Glutamatergic neuron (in vitro differentiated cells): ENCODE data around the gene ENTPD1. TPM values are rescaled to one million over a fixed set of nuclear protein-coding genes. Genes with fewer than 3 reads are reported as not detected.

ENCODE experiments used
- DNase-seq: peaks from one replicate; pipeline ENCODE4 v3.0.0; 2022
- H3K27ac Mint-ChIP-seq: one replicate; pipeline ENCODE4 v1.8.0; 2020; ENCODE audit warnings: mild to moderate bottlenecking, mixed read lengths, inconsistent platforms; ENCODE audit not compliant: unreplicated experiment
- H3K27me3 Mint-ChIP-seq: one replicate; pipeline ENCODE4 v1.8.0; 2020; ENCODE audit warnings: mild to moderate bottlenecking, moderate library complexity, mixed read lengths, inconsistent platforms; ENCODE audit not compliant: unreplicated experiment
- H3K36me3 Mint-ChIP-seq: one replicate; pipeline ENCODE4 v1.8.0; 2020; ENCODE audit warnings: mild to moderate bottlenecking, mixed read lengths, inconsistent platforms; ENCODE audit not compliant: unreplicated experiment
- H3K4me1 Mint-ChIP-seq: one replicate; pipeline ENCODE4 v1.8.0; 2020; ENCODE audit warnings: mild to moderate bottlenecking, low read depth, mixed read lengths, inconsistent platforms; ENCODE audit not compliant: unreplicated experiment
- H3K4me3 Mint-ChIP-seq: one replicate; pipeline ENCODE4 v1.8.0; 2020; ENCODE audit warnings: mild to moderate bottlenecking, mixed read lengths, inconsistent platforms; ENCODE audit not compliant: unreplicated experiment
- H3K9me3 Mint-ChIP-seq: one replicate; pipeline ENCODE4 v1.8.0; 2020; ENCODE audit warnings: mild to moderate bottlenecking, moderate library complexity, mixed read lengths, inconsistent platforms; ENCODE audit not compliant: unreplicated experiment
- total RNA-seq: library from RNA; stranded (reverse); fragmentation: NEBNext Ultra II Directional; extraction: Animal tissue kit (Norgen Biotek cat#: 25700); gene quantifications from one replicate; pipeline ENCODE4 v1.2.1, GENCODE V29; 2021; ENCODE audit not compliant: unreplicated experiment
- TF ChIP-seq, protein P1 (sequence below): fragments of 200-600 bp; sonication (generic); IDR thresholded peaks from one replicate; pipeline ENCODE4 v1.5.0; 2021; ENCODE audit not compliant: partially characterized antibody, unreplicated experiment

The ENTPD1 gene
- total RNA-seq, 1 donor from 2014 or later: not detected

- H3K27ac Mint-ChIP-seq: no peak overlapping the region
- H3K9me3 Mint-ChIP-seq: no peaks in the 10 kb centered on the region
- H3K4me1 Mint-ChIP-seq: no peaks in the 10 kb centered on the region
- H3K36me3 Mint-ChIP-seq: no peaks in the 10 kb centered on the region
- peaks cover 4% of the 10 kb centered on the region for H3K27me3 Mint-ChIP-seq
- H3K4me3 Mint-ChIP-seq: no peak overlapping the region
- TF ChIP-seq, protein P1, sequence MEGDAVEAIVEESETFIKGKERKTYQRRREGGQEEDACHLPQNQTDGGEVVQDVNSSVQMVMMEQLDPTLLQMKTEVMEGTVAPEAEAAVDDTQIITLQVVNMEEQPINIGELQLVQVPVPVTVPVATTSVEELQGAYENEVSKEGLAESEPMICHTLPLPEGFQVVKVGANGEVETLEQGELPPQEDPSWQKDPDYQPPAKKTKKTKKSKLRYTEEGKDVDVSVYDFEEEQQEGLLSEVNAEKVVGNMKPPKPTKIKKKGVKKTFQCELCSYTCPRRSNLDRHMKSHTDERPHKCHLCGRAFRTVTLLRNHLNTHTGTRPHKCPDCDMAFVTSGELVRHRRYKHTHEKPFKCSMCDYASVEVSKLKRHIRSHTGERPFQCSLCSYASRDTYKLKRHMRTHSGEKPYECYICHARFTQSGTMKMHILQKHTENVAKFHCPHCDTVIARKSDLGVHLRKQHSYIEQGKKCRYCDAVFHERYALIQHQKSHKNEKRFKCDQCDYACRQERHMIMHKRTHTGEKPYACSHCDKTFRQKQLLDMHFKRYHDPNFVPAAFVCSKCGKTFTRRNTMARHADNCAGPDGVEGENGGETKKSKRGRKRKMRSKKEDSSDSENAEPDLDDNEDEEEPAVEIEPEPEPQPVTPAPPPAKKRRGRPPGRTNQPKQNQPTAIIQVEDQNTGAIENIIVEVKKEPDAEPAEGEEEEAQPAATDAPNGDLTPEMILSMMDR: no peak
- no peak for DNase-seq
These were observed 26.4 kb downstream of the ENTPD1 start for GRCh38 chr10:95782318-95782717.

DNA sequence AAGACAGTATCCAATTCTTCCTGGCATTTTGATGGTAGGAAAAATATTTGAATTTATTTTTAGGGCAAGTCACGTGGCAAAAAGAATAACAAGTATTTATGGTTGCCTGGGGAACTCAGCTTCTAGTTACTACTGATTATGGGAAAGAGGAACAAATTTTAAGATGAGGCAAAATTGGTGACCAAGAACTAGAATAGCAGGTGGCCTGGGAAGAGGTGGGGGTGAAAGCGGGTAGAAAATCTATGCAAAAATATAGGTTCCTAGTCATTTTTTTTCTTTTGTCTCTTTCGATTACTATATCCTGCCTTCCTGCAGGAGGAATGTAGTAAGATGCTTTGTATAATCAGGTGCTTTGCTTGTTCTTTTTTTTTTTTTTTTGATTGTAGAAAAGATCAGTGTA lies 27.8 kb downstream of the ENTPD1 start:
- Mint-ChIP-seq H3K9me3 (no peaks in the 10 kb centered on the region), H3K36me3 (no peaks in the 10 kb centered on the region), H3K4me3 (no peak overlapping the region), H3K27me3 (peaks cover 4% of the 10 kb centered on the region), H3K27ac (no peak overlapping the region), H3K4me1 (no peaks in the 10 kb centered on the region)
- no peak for DNase-seq
- TF ChIP-seq, protein P1: no peak

- Mint-ChIP-seq H3K9me3 (no peaks in the 10 kb centered on the region), H3K27ac (no peak overlapping the region), H3K4me1 (no peaks in the 10 kb centered on the region), H3K4me3 (no peak overlapping the region), H3K36me3 (no peaks in the 10 kb centered on the region), H3K27me3 (peaks cover 4% of the 10 kb centered on the region)
- TF ChIP-seq, protein P1: no peak
- no peak for DNase-seq
These were observed 28.4 kb downstream of the ENTPD1 start for GRCh38 chr10:95784279-95784913.

GRCh38 chr10:95785317-95785716 lies 29.4 kb downstream of the ENTPD1 start:
- no peak overlapping the region for H3K27ac Mint-ChIP-seq
- H3K27me3 Mint-ChIP-seq: peaks cover 4% of the 10 kb centered on the region
- DNase-seq: no peak
- H3K9me3 Mint-ChIP-seq: no peaks in the 10 kb centered on the region
- H3K4me3 Mint-ChIP-seq: no peak overlapping the region
- TF ChIP-seq, protein P1: no peak
- no peaks in the 10 kb centered on the region for H3K4me1 Mint-ChIP-seq
- H3K36me3 Mint-ChIP-seq: no peaks in the 10 kb centered on the region

DNA sequence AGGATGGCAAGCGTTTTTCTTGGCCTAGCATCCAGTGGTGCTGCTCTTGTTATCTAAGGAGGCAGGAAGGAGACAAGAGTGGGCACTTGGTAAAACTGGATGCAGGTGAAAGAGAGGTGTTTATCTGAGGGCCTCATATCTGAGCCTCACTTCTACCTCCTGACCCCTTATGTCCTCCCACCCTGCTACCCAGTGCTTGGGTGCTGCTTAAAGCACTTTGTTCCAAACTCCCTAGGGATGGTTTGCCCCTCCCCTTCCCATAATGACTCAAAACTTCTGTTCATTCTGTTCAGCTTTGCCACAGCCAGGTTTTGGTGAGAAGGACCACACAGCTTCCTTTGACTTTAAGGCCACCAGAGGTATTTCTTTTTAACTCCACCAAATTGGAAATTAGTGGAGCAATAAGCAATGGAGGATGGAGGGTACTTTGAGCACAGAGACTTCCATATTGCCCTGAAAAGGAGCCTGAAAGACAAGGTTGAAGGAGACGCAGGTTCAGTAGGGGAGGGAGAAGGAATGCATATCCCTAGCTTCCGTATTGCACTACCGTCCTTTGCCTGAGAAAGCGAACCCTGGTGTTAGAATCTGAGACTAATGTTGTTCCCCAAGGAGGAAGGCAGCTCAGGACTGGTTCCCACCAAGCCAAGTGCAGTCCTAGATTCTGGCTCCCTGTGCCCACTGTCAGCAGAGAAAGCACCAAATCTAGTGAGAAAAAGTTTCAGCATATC lies 30.1 kb downstream of the ENTPD1 start:
- Mint-ChIP-seq H3K9me3 (no peaks in the 10 kb centered on the region), H3K4me1 (no peaks in the 10 kb centered on the region), H3K27me3 (peaks cover 4% of the 10 kb centered on the region), H3K4me3 (no peak overlapping the region), H3K36me3 (no peaks in the 10 kb centered on the region), H3K27ac (no peak overlapping the region)
- TF ChIP-seq, protein P1: no peak
- no peak for DNase-seq
